Peyer's patch (tissue), 4 donors: ENCODE data around the gene RNF123.

Experiments used
- POLR2A ChIP-seq, 2 donors: fragments of 450-650 bp; IDR thresholded peaks; one replicate each; pipeline ENCODE4 v1.5.1; 2017; ENCODE audit warnings: antibody characterized with exemption in 2 of 2, mild to moderate bottlenecking in 2 of 2, moderate library complexity in 2 of 2
- TF ChIP-seq, protein P1 (sequence below), 6 experiments: fragments of 450-650 bp in 4 of 6; fragments of 200-600 bp in 2 of 6; sonication (generic) in 1 of 6; IDR thresholded peaks; one replicate each; pipeline ENCODE4 v1.5.1; 2017 to 2019; ENCODE audit warnings: antibody characterized with exemption in 6 of 6, mild to moderate bottlenecking in 3 of 6, moderate library complexity in 1 of 6

DNA sequence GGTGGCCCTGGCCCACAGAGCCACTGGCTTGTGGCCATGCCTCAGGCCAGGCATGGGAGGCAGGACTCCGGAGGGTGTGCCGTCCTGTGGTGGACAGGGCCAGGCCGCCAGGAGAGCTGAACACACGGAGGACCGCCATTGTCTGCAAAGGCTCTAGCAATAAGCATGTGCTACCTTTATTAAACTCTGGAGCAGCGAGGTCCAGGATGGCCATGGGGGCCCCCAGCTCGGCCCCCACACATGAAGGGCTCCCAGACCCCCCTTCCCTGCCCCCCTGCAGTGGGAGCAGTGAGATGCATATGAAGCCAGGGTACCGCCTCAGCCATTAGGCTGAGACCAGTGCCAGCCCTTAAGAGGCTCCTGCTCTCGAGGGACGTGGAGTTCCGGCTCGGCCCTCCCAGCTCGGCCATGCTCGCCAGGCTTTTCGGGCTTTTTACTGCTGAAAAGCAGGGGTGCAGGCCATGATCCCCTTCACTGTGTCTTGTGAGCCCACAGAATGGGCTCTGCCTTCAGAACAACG lies 27.4 kb downstream of the RNF123 start:
- TF ChIP-seq, protein P1, sequence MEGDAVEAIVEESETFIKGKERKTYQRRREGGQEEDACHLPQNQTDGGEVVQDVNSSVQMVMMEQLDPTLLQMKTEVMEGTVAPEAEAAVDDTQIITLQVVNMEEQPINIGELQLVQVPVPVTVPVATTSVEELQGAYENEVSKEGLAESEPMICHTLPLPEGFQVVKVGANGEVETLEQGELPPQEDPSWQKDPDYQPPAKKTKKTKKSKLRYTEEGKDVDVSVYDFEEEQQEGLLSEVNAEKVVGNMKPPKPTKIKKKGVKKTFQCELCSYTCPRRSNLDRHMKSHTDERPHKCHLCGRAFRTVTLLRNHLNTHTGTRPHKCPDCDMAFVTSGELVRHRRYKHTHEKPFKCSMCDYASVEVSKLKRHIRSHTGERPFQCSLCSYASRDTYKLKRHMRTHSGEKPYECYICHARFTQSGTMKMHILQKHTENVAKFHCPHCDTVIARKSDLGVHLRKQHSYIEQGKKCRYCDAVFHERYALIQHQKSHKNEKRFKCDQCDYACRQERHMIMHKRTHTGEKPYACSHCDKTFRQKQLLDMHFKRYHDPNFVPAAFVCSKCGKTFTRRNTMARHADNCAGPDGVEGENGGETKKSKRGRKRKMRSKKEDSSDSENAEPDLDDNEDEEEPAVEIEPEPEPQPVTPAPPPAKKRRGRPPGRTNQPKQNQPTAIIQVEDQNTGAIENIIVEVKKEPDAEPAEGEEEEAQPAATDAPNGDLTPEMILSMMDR (IDR thresholded peaks at IDR 0.05), result no peak
- TF ChIP-seq POLR2A (IDR thresholded peaks at IDR 0.05), result no peak
